GM12878 (cell line): Measurements from ENCODE around the gene MACROD2. TPM values are rescaled to one million over a fixed set of nuclear protein-coding genes. Genes with fewer than 3 reads are reported as not detected.

Source experiments
- ATAC-seq: fragments of 200-7000 bp; cut with Tn5 transposase; 3 replicates; pipeline ENCODE4 v1.9.1; 2020; ENCODE audit warnings: mild to moderate bottlenecking, moderate library complexity
- BruUV-seq: library from RNA; stranded (reverse); fragments of 400-500 nt; replicated peaks from 2 replicates; lab custom pipeline; 2021; lab: Mats Ljungman, UMichigan
- CTCF ChIA-PET: fragments of 300-600 bp; sonication (Branson Sonifier 250); formaldehyde crosslinking; extraction: SDS; loops from one replicate; lab custom pipeline; 2021; ENCODE audit warnings: inconsistent platforms; lab: Yijun Ruan, JAX
- POLR2A ChIA-PET: fragments of 350-600 bp; formaldehyde crosslinking; extraction: SDS; loops from one replicate; lab custom pipeline; 2021; ENCODE audit warnings: inconsistent platforms; lab: Charles Lee
- RAD21 ChIA-PET: fragments of 300-600 bp; sonication (Branson Sonifier 250); formaldehyde crosslinking; loops from one replicate; lab custom pipeline; 2023; ENCODE audit warnings: antibody characterized with exemption; ENCODE audit not compliant: unreplicated experiment; lab: Charles Lee
- SMC1A ChIA-PET: fragments of 300-600 bp; sonication (Branson Sonifier 250); formaldehyde crosslinking; loops from one replicate; lab custom pipeline; 2023; ENCODE audit not compliant: unreplicated experiment, uncharacterized antibody; lab: Charles Lee
- DNase-seq: peaks from one replicate; pipeline ENCODE4 v3.0.0-alpha.2; 2011; ENCODE audit warnings: low read depth, low spot score
- FAIRE-seq: peaks from 3 replicates; lab custom pipeline; 2011; peaks lifted over from hg19 to GRCh38; lab: Jason Lieb, UNC
- H2AFZ ChIP-seq: 2 replicates; pipeline ENCODE4 v1.6.0; 2011; ENCODE audit warnings: low read depth, low read length, control low read depth; ENCODE audit not compliant: control insufficient read depth
- H3K27ac ChIP-seq: 2 replicates; pipeline ENCODE4 v1.5.1; 2011; ENCODE audit warnings: control low read depth; ENCODE audit not compliant: control insufficient read depth, insufficient read depth
- H3K27me3 ChIP-seq, 2 experiments: replicated peaks in 1 of 2; 2 replicates each; pipeline versions ENCODE4 v1.6.0 to v1.6.1; 2011; ENCODE audit warnings: low read length in 1 of 2; ENCODE audit not compliant: control insufficient read depth in 2 of 2, insufficient read depth in 2 of 2
- H3K36me3 ChIP-seq, 2 experiments: 2 replicates each; pipeline ENCODE4 v1.5.1; 2011; ENCODE audit warnings: low read length in 1 of 2; ENCODE audit not compliant: control insufficient read depth in 2 of 2, insufficient read depth in 2 of 2
- H3K4me1 ChIP-seq: 2 replicates; pipeline ENCODE4 v1.6.1; 2011; ENCODE audit warnings: mild to moderate bottlenecking, low read length, moderate library complexity, mixed read lengths; ENCODE audit not compliant: control insufficient read depth, insufficient read depth
- H3K4me2 ChIP-seq: 2 replicates; pipeline ENCODE4 v1.6.0; 2011; ENCODE audit warnings: control low read depth; ENCODE audit not compliant: control insufficient read depth, insufficient read depth
- H3K4me3 ChIP-seq: fragments of 200-600 bp; sonication (generic); 2 replicates; pipeline ENCODE4 v1.5.1; 2016
- H3K79me2 ChIP-seq: 2 replicates; pipeline ENCODE4 v1.6.0; 2011; ENCODE audit warnings: low read length; ENCODE audit not compliant: control insufficient read depth, insufficient read depth
- H3K9ac ChIP-seq: 2 replicates; pipeline ENCODE4 v1.8.0; 2011; ENCODE audit warnings: low read length, control low read depth, mixed read lengths; ENCODE audit not compliant: control insufficient read depth, insufficient read depth
- H3K9me3 ChIP-seq: replicated peaks from 3 replicates; pipeline ENCODE4 v1.5.1; 2011; ENCODE audit warnings: mild to moderate bottlenecking, low read length; ENCODE audit not compliant: control insufficient read depth, insufficient read depth
- H4K20me1 ChIP-seq: 2 replicates; pipeline ENCODE4 v1.6.0; 2011; ENCODE audit not compliant: control insufficient read depth, insufficient read depth
- BCL3 ChIP-seq: IDR thresholded peaks from 2 replicates; pipeline ENCODE4 v1.6.1; 2011; ENCODE audit warnings: borderline replicate concordance, low read depth, mild to moderate bottlenecking, moderate library complexity, low read length; ENCODE audit not compliant: insufficient read depth, poor library complexity, severe bottlenecking
- DPF2 ChIP-seq: fragments of 450-650 bp; IDR thresholded peaks from 2 replicates; pipeline ENCODE4 v1.6.1; 2017; ENCODE audit warnings: mild to moderate bottlenecking
- FOXK2 ChIP-seq: fragments of 450-650 bp; IDR thresholded peaks from 2 replicates; pipeline ENCODE4 v1.6.1; 2017; ENCODE audit warnings: mild to moderate bottlenecking, moderate library complexity
- IRF4 ChIP-seq: IDR thresholded peaks from 2 replicates; pipeline ENCODE4 v1.6.1; 2011; ENCODE audit warnings: low read depth, low read length
- POLR2AphosphoS2 ChIP-seq: IDR thresholded peaks from 2 replicates; pipeline ENCODE4 v1.6.1; 2011; ENCODE audit warnings: low read depth, mild to moderate bottlenecking, low read length, improper control_type of control experiment, moderate library complexity
- USF2 ChIP-seq: IDR thresholded peaks from 2 replicates; pipeline ENCODE4 v1.6.1; 2011; ENCODE audit warnings: low read depth, low read length, improper control_type of control experiment, borderline replicate concordance
- YBX1 ChIP-seq: fragments of 450-650 bp; IDR thresholded peaks from 2 replicates; pipeline ENCODE4 v1.6.1; 2016; ENCODE audit warnings: antibody characterized with exemption
- ZNF384 ChIP-seq: IDR thresholded peaks from 2 replicates; pipeline ENCODE4 v1.6.1; 2012; ENCODE audit warnings: low read depth, mild to moderate bottlenecking, low read length, improper control_type of control experiment, borderline replicate concordance
- WGBS: methylation state at CpG from one replicate; pipeline ENCODE4 v1.1.6; 2016; ENCODE audit warnings: low lambda C conversion rate; ENCODE audit not compliant: insufficient replicate concordance, insufficient coverage; ENCODE audit errors: missing lambda C conversion rate; 5-methylcytosine and 5-hydroxymethylcytosine counted together
- in situ Hi-C: fragments of 300-500 bp; cut with MboI; formaldehyde crosslinking; loops from 9 replicates; pipeline ENCODE4 v1.14.3; 2018; ENCODE audit warnings: mixed read lengths
- intact Hi-C: fragments of 100-400 bp; cut with micrococcal nuclease; formaldehyde crosslinking; loops from one replicate; pipeline ENCODE4 v1.14.2; 2022; ENCODE audit not compliant: unreplicated experiment
- polyA plus RNA-seq, 11 experiments: library from polyadenylated mRNA; depleted of rRNA in 4 of 11; unstranded in 6 of 11; stranded (reverse) in 5 of 11; fragments of >200 nt; fragmentation: Nextera tagmentation in 4 of 11; fragmentation: Illumina TruSeq in 1 of 11; extraction: Ambion mirVana in 4 of 11; extraction: Trizol in 1 of 11; gene quantifications; 1 replicate in 1 of 11; 2 replicates in 10 of 11; pipeline versions ENCODE4 v1.2.1 to v1.2.3, GENCODE V29; 2011 to 2016; ENCODE audit warnings: inconsistent platforms in 2 of 11, missing spikeins in 2 of 11, low read depth in 1 of 11
- total RNA-seq, 4 experiments: library from RNA; depleted of rRNA in 3 of 4; stranded (reverse); fragments of >200 nt in 3 of 4; fragmentation: Illumina TruSeq in 1 of 4; extraction: Trizol in 1 of 4; gene quantifications; 2 replicates each; pipeline versions ENCODE4 v1.2.1 to v1.2.3, GENCODE V29; 2013 to 2021
- TF ChIP-seq, protein P1 (sequence below): fragments of 450-650 bp; IDR thresholded peaks from 2 replicates; pipeline ENCODE4 v1.6.1; 2018; ENCODE audit warnings: borderline replicate concordance, mild to moderate bottlenecking; ENCODE audit not compliant: partially characterized antibody
- TF ChIP-seq, protein P2 (sequence below): fragments of 450-650 bp; formaldehyde crosslinking; IDR thresholded peaks from 2 replicates; pipeline ENCODE4 v1.4.0; 2022; ENCODE audit warnings: mild to moderate bottlenecking, moderate library complexity
- TF ChIP-seq, protein P3 (sequence below): fragments of 450-650 bp; IDR thresholded peaks from 2 replicates; pipeline ENCODE4 v1.6.1; 2014; ENCODE audit warnings: mild to moderate bottlenecking
- TF ChIP-seq, protein P4 (sequence below): fragments of 450-650 bp; IDR thresholded peaks from 2 replicates; pipeline ENCODE4 v1.6.1; 2017; ENCODE audit warnings: mild to moderate bottlenecking, low read depth, inconsistent platforms; ENCODE audit not compliant: poor library complexity, severe bottlenecking

MACROD2 gene
- total and polyA plus RNA-seq, 10 of the 15 experiments (the other 5 are each of a cell fraction or from before 2014, with no cell fraction given) = 1.1 to 21.5 (median 2.2) TPM

DNA sequence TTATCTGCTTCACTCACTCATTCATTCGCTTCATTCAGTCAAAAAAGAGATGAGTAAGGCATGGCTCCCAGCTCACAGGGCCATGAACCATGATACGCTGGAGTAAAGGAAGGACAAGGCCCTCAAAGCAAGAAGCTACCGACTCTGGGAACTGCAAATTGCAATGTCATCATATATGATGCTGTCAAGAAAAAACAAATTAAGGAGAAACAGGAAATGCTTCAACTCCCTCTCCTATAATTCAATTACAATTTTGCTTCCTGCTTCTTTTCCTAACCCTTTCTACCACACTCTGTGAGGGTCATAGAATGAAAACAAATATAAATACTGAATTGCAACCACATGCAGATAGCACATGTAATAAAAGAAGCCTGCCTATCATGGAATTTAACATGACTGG lies 1067.8 kb downstream of the MACROD2 start:
- no peaks in the 10 kb centered on the region for H3K9me3 ChIP-seq
- H4K20me1 ChIP-seq = no peaks in the 10 kb centered on the region
- no peaks in the 10 kb centered on the region for H3K36me3 ChIP-seq
- no peaks in the 10 kb centered on the region for H3K27me3 ChIP-seq
- ChIA-PET RAD21 (no interaction called here), SMC1A (no interaction called here)
- no peaks in the 10 kb centered on the region for H3K4me1 ChIP-seq
- H3K27ac ChIP-seq = no peak overlapping the region
- no peak for TF ChIP-seq DPF2
- TF ChIP-seq BCL3 = no peak
- TF ChIP-seq IRF4 = no peak
- TF ChIP-seq USF2 = no peak
- TF ChIP-seq, protein P1, sequence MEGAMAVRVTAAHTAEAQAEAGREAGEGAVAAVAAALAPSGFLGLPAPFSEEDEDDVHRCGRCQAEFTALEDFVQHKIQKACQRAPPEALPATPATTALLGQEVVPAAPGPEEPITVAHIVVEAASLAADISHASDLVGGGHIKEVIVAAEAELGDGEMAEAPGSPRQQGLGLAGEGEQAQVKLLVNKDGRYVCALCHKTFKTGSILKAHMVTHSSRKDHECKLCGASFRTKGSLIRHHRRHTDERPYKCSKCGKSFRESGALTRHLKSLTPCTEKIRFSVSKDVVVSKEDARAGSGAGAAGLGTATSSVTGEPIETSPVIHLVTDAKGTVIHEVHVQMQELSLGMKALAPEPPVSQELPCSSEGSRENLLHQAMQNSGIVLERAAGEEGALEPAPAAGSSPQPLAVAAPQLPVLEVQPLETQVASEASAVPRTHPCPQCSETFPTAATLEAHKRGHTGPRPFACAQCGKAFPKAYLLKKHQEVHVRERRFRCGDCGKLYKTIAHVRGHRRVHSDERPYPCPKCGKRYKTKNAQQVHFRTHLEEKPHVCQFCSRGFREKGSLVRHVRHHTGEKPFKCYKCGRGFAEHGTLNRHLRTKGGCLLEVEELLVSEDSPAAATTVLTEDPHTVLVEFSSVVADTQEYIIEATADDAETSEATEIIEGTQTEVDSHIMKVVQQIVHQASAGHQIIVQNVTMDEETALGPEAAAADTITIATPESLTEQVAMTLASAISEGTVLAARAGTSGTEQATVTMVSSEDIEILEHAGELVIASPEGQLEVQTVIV = no peak
- TF ChIP-seq POLR2AphosphoS2 = no peak
- TF ChIP-seq ZNF384 = no peak
- TF ChIP-seq, protein P2, sequence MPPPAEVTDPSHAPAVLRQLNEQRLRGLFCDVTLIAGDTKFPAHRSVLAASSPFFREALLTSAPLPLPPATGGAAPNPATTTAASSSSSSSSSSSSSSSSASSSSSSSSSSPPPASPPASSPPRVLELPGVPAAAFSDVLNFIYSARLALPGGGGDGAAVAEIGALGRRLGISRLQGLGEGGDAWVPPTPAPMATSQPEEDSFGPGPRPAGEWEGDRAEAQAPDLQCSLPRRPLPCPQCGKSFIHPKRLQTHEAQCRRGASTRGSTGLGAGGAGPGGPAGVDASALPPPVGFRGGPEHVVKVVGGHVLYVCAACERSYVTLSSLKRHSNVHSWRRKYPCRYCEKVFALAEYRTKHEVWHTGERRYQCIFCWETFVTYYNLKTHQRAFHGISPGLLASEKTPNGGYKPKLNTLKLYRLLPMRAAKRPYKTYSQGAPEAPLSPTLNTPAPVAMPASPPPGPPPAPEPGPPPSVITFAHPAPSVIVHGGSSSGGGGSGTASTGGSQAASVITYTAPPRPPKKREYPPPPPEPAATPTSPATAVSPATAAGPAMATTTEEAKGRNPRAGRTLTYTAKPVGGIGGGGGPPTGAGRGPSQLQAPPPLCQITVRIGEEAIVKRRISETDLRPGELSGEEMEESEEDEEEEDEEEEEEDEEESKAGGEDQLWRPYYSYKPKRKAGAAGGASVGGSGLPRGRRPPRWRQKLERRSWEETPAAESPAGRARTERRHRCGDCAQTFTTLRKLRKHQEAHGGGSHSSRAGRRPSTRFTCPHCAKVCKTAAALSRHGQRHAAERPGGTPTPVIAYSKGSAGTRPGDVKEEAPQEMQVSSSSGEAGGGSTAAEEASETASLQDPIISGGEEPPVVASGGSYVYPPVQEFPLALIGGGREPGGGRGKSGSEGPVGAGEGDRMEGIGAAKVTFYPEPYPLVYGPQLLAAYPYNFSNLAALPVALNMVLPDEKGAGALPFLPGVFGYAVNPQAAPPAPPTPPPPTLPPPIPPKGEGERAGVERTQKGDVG (CRISPR knock-in tag) = no peak
- no peak for TF ChIP-seq FOXK2
- TF ChIP-seq, protein P3, sequence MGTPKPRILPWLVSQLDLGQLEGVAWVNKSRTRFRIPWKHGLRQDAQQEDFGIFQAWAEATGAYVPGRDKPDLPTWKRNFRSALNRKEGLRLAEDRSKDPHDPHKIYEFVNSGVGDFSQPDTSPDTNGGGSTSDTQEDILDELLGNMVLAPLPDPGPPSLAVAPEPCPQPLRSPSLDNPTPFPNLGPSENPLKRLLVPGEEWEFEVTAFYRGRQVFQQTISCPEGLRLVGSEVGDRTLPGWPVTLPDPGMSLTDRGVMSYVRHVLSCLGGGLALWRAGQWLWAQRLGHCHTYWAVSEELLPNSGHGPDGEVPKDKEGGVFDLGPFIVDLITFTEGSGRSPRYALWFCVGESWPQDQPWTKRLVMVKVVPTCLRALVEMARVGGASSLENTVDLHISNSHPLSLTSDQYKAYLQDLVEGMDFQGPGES = no peak
- TF ChIP-seq, protein P4, sequence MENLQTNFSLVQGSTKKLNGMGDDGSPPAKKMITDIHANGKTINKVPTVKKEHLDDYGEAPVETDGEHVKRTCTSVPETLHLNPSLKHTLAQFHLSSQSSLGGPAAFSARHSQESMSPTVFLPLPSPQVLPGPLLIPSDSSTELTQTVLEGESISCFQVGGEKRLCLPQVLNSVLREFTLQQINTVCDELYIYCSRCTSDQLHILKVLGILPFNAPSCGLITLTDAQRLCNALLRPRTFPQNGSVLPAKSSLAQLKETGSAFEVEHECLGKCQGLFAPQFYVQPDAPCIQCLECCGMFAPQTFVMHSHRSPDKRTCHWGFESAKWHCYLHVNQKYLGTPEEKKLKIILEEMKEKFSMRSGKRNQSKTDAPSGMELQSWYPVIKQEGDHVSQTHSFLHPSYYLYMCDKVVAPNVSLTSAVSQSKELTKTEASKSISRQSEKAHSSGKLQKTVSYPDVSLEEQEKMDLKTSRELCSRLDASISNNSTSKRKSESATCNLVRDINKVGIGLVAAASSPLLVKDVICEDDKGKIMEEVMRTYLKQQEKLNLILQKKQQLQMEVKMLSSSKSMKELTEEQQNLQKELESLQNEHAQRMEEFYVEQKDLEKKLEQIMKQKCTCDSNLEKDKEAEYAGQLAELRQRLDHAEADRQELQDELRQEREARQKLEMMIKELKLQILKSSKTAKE = no peak
- no peak for TF ChIP-seq YBX1
- TF ChIP-seq, all 136 proteins: peak for 0
- ChIA-PET POLR2A (no interaction called here), CTCF (no interaction called here)
- intact Hi-C loops = no loop called here
- no peak for ATAC-seq
- whole genome bisulfite sequencing = 42% methylated on average over 3 of the region's 3 CpGs
- no peak overlapping the region for H3K9ac ChIP-seq
- no peak for DNase-seq
- H3K4me2 ChIP-seq = no peak overlapping the region
- H3K4me3 ChIP-seq = no peak overlapping the region
- no peaks in the 10 kb centered on the region for H3K79me2 ChIP-seq
- in situ Hi-C loops = no loop called here
- BruUV-seq = no TSS peak
- H2AFZ ChIP-seq = no peak overlapping the region
- FAIRE-seq = no peak
